ENCODE measurements around the gene ANKS1B. TPM values are rescaled to one million over a fixed set of nuclear protein-coding genes. Genes with fewer than 3 reads are reported as not detected.

ANKS1B gene
- total RNA-seq, 1 donor from 2014 or later, result not detected

DNA sequence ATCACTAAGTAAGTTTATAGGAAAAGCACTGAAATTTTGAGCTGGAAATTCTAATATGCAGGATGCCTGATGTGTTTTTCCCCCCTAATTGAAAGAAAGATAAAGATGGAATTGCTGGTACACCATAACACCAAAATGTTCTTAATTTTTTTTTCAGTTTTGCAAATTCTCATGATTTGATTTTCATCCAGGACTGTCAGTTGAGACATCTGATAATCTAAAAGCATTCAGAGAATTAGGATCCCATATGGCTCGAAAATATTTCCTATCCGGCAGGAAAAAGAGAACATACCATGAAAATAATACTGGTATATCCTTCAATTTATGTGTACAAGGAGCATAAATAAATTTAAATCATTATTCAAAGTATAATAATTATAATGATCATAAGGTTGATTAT is 887.6 kb downstream of the ANKS1B start:
- DNase-seq (ENCODE audit: extremely low read depth, low read depth, low spot score), result no peak

DNA sequence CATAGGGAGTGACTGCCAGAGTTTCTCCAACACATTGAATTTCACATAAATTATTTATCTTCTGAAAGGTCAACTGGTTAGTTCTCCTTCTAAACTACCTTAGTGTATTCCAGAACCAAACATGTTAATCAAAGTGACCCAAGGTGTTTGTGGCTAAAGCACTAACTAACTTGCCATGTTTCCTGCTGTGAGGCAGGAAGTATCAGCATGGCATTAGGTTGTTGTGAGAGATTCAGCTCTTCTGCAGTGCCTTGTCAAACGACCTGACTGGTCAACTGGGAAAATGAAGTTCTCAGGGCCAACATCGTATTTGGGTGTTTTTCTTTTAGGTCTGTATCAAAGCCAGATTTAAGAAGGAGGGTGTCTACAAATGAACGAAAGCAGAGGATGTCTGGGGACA is 891.6 kb downstream of the ANKS1B start:
- DNase-seq (ENCODE audit: extremely low read depth, low read depth, low spot score), result no peak

DNA sequence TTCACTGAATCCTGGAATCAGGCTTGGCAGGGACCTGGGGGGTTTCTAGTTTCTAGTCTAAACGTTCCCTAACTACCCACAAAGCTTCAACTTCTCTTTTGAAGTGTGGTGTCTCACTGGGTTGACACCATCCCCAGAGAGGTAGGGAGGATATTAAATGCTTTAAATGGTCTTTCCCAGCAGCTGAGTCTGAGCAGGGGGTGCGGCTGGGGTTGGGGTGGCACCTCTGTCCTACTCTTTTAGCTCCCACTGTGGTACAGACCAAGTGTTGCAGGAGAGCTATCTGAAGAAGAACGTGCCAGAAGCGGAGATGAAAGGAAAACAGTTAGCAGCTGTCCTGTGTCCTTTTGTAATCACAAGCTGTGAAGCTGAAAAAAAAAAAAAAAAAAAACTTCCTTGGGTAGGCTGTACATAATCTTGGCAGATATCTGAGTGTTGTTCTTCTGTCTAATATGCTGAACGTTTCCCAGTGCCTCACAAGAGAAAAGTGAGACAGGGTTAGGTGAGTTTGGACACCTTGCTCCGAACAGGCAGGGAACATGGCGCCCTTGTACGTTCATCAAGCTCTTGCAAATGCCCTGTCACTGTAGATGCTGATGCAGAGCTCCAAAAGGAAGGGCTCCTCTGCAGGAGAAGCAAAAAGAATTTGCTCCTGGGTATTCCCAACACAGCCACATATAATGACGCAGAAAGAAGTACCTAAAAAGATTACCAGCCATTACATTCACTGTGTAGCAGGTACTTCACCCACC is 892.5 kb downstream of the ANKS1B start:
- no peak for DNase-seq (ENCODE audit: extremely low read depth, low read depth, low spot score)

DNA sequence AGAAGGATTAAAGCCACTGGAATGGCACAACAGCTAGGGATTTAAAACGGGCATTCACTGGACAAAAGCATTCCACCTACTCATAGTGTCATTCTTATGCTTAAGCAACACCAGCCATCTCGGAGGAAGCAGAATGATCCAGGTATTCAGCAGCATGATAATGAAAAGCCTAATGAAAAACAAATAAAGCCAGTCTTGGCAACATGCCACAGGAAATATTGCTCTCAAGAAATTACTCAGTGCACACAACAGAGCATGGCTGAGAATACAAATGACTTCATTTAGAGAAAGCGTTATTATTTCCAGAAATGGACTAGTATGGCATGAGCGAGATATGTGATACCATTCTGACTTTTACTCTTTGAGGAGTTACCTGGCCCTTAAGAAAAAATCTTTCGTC is 897.5 kb downstream of the ANKS1B start:
- no peak for DNase-seq (ENCODE audit: extremely low read depth, low read depth, low spot score)

DNA sequence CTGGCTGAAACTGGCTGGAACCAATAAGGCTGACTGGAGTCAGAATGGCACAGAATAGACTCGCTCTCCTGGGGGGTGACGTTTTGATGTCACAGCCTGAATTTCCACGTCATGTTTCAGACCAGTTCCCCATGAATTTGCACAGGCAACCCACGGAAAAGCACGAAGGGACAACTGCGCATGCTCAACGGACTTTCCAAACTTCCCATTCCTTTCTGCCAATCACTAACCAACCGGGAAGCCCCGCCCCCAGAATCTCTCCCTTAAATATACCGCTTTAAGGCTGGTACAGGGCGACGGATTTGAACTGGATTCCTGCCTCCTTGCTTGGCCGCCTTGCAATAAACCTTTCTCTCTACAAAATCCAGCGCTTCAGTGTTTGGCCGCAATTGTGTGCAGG is 904.9 kb downstream of the ANKS1B start:
- no peak for DNase-seq (ENCODE audit: extremely low read depth, low read depth, low spot score)

DNA sequence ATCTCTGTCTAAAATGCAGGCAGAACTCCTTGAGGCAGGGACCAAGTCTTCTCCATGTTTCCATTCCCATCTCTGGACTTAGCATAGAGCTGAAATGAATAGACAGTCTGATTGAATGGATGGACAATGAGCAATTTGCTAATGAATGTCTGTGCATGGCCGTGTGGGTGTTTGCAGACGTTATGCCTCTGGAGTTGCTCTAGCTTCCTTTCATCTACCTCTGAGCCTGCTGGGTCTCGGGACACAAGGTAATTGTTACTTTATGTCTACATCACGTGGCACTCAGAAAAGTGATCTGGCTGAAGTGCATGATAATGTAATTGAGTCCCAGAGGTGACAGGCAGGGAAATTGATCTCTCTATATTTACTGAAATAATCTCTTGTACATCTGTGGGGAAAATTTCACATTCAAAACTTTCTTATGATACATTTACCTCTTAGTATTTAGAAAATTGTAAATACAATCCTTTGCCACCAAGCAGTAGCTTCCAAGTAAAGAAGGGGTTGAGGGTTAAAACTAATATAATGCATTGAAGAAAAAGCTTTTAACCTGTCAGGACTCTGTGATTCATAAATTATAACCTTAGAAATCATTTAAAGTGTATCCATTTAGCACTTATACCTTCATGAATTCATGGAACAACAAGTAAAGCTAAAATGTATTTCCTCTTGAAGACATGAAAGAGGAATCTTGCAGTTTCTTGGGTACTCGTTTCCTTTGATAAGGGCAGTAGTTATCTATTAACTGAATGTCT is 915.6 kb downstream of the ANKS1B start:
- DNase-seq (ENCODE audit: extremely low read depth, low read depth, low spot score), result no peak

DNA sequence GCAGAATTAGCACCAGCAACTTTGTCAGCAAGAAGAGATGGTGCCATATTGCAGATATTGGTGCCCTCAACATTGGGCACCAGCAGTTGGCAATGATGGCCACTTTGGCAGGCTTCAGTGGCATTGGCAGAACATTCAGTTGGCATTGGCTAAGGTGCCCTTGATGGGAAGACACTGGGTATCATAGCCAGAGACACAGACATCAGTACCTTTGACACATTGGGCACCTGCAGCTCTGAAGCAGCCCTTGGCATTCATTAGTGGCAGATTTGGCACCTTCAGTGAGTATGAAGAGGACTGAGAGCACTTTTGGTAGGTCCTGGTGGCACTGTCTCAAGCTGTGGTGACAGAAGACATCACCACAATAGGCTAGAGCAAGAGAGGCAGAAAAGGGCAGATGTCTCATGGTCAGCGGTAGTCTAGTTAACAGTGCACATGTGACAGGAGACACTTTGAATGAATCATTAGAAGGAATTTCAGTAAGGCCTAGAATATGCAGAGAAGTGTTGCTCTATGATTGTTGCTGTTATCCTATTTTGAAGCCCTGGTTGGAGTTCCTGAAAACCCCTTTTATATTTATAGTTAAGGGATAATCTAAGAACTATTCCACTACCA is 917.5 kb downstream of the ANKS1B start:
- DNase-seq (ENCODE audit: extremely low read depth, low read depth, low spot score), result no peak

DNA sequence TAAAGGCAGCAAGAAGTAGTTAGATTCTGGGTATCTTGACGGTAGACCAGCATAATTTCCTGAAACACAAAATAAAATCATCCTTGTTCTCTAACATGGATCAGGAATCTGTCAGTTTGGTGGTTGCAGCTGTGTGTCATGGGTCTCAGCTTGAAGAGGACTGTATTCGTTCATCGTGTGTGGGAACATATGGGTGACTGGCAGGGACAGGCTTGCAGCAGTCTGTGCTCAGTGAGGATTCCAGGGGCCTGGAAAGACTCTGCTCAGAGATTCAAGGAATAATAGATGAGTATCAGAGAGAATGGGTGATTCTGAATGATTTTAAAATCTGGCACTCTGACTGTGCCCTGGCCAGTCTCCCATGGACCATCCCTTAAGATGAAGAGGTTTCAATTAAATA is 918.0 kb downstream of the ANKS1B start:
- DNase-seq (ENCODE audit: extremely low read depth, low read depth, low spot score), result no peak

DNA sequence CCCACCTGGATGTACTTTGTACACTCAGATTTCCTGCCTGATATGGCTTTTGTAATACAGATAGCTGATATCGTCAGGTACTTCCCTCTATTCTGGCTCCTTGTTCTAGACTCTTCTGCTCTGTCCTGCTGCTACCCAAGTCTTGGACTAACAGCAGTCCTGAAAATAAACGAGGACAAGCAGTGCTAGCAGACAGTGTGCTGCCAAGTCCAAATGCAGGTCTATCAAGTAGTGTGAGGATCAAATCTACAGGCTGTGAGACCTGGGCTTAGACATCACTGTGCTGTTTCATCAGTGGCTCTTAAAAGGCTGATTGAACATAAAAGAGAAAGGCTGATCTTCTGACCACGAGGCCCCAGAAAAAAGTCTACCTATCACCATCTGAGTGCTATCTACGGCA is 921.6 kb downstream of the ANKS1B start:
- DNase-seq (ENCODE audit: extremely low read depth, low read depth, low spot score), result no peak

DNA sequence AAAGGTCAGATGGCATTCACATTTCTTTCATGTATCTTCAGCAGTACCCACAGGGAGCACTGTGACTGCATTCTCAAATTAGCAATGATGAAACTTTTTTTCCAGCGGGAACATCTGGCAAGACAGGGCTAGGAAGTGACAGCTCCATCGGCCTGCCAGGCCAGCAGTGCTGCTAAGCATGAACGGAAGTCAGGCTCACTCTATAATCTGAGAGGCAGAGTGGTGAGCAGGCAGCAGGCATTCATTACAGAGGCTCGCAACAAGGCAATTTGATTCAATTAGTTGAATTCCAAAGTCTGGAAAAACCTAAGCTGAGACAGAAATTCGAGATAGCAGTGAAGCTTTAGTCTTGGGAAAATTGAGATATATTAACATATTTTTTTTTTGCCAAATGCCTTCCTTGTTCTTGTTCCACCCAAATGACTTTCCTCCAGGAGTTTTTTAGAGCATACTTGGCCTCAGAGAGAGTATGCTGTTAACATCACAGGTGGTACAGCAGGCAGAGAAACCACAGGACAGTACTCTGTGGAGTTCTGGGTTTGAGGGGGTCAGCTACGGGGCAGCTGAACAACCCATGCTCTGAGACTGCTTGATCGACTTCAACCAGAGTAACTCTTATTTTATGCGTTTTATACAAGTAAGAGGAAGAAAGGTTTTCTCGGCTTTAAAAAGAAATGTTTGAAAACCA is 924.8 kb downstream of the ANKS1B start:
- DNase-seq (ENCODE audit: extremely low read depth, low read depth, low spot score), result no peak

DNA sequence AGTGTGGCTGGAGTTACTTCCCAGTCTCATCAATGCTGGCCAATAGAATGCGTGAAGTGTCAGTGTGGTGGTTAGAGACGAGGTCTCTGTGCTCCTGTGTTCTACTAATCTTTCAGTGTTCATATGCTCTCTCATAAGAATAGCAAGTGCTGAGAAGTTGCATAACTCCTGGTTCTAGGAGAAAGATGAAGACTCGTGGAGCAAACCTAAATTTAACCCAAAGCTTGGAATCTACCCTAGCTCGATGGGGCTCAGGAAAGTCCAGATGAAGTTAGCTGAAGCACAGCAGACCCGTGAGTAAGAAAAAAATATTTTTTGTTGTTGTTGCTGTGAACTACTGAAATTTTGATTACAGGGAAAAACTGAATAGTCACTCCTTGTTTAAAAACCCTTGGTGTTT is 927.1 kb downstream of the ANKS1B start:
- no peak for DNase-seq (ENCODE audit: extremely low read depth, low read depth, low spot score)

DNA sequence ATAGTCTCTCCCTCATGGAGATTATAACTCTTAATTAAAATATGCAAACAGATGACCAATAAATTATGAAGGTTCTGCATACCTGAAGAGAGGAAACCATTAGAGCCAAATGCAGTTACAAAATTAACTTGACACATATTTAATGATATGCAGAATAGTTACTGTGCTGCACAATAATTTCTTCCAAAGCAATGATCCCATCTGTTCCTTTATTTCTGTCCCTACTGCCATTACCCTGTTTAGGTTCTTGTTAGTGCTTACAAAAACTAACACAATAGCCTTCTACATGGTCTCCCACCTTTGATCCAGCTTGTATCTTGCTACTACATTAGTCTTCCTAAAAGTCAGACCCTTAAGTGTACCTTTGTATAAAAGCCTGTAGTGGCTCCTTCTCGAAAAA is 928.5 kb downstream of the ANKS1B start:
- no peak for DNase-seq (ENCODE audit: extremely low read depth, low read depth, low spot score)

DNA sequence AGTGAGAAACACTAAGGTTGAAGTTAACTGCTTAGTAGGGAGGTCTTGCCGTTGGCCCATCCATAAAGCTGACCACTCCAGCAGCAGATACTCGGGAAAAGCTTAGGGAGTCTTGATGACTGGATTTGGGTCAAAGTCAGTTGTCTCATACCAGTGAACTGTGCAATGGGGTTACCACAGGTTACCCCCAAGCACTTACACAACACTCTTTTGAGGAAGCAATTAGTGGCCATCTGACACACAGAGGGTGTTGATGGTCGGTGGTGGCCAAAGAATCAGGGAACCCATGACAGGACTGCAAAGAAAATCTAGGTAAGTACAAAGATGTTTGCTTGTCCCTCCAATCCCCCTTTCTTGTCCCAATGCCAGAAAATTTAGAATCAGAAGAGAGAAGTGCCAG is 929.4 kb downstream of the ANKS1B start:
- DNase-seq (ENCODE audit: extremely low read depth, low read depth, low spot score), result no peak

DNA sequence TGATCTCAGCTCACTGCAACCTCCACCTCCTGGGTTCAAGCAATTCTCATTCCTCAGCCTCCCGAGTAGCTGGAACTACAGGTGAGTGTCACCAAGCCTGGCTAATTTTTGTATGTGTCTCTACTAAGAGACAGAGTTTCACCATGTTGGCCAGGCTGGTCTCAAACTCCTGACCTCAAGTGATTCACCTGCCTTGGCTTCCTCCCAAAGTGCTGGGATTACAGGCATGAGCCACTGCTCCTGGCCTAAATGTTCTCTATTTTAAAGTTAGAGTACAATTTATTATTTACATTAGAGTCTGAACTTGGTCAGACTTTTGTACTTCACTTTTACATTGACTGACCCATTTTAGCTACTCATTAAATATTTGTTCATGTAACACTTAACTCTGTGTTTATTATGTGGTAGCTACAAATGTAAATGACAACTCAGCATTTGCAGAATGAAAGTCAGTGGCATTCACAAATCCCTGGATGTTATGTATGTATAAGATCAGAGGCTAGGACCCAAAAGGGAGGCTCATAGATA is 930.1 kb downstream of the ANKS1B start:
- no peak for DNase-seq (ENCODE audit: extremely low read depth, low read depth, low spot score)

DNA sequence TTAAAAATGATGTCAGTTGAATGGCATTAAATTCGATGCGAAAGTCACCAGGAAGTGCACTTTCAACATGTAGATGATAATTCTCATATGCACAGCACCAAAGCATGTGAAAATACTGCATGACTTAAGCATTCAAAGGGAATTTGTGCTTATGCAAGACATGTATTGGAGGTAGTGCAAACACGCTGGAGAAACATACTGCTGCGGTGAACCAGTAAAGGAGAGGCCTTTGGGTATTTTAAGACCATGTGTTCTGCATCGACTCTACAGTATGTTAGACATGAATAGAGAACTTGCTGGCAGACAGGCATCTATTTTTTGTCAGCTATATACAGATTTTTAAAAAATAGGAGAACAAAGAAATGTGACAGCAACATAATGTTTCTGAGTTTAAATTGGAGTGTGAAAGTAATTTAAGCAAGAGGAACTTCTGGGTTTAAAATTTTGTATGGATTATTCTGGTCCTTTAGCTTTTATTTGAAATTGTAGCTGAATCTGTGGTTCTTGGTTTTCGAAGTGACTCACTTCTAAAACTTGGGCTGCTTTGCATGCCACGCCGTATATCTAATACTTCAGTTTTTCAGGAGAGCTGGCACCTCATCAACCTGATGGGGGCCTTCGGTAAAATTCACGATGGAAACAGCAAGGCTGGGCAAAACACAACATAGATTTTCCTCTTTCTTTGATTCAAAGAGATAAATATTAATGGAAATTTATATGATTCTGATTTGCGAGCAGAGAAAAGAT is 930.9 kb downstream of the ANKS1B start:
- DNase-seq (ENCODE audit: extremely low read depth, low read depth, low spot score), result no peak

DNA sequence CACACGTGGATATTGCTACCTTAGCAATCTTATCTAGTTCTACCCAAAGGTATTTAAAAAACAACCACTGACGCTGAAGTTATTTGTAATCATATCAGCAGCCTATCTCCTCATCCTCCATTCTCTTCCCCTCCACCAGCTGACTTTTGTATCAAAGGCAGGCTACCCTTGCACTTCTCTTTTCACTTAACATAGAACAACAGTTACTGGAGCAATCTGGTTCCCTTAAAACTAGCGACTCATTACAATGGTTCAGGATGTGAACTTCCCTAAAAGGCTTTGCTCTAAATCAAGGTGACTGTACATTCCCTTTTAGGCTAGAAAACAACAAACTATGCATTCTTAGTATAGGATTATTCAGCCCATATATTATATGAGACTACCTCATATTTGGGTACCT is 935.0 kb downstream of the ANKS1B start:
- DNase-seq (ENCODE audit: extremely low read depth, low read depth, low spot score), result no peak

DNA sequence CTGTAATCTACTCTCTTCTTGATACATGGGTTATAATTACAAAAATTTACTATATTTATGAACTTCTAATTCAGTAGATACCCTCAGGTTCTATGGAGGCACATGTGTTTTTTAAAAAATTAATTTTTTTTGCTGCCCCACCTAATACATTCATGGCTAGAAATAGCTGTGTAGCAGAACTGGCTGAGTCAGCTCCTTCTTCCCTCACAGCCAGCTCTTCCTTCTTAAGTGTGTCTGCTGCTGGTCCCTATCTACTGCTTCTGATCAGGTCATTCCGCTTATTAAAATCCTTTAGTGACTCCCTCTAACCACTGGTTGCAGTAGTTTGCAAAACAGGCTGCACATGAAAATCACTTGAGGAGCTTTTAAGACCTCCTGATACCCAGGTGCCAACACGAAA is 939.6 kb downstream of the ANKS1B start:
- no peak for DNase-seq (ENCODE audit: extremely low read depth, low read depth, low spot score)

DNA sequence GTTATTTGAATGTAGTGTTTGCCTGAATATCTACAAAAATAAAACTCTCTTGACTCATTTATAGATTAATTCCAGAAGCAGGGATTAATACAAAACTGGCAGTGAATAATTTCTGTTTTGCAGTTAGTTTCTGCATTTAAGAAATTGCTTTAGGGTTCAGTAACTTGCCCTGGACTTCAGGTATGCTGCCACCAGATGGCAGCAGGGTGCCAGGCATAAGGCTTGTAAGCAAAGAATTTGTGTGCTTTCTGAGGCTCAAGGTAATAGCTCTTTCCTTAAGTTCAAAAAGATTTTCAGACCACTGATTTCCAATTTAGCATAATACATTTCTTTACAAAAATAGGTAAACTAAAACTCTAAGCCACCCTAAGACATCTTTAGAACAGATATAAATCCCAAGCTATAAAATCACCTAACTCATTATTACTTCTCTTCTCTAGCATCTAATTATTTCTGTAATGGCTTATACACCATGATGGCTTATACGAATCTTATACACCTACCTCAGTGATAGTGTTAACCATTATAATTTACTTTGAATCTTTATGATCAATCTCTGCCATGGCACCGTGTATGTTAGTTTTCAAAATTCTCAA is 941.3 kb downstream of the ANKS1B start:
- peak; percentile 33 for DNase-seq (ENCODE audit: extremely low read depth, low read depth, low spot score)

DNA sequence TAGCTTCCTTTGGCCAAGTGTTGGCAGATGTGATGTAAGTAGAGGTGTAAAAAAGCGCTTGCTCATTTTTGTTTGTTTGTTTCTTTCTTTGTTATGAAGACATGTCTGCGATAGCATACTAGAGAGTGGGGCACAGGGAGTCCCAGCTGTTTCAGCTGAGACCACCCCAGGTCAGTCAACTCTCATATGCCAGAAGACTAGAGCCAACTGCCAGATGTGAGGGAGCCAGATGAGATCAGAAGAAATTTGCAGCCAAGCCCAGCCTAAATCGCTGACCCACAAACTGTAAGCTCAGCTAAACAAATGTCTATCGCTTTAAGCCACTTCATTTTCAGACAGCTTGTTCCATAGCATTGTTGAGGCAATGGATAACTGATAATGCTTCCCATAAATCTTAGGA is 942.5 kb downstream of the ANKS1B start:
- no peak for DNase-seq (ENCODE audit: extremely low read depth, low read depth, low spot score)

Data from glomerular endothelial cell (primary cell).